Fibroblast of skin of left quadriceps (primary cell): Measurements from ENCODE around the gene IFNAR2.
"Not testable (repeated sequence)": the region's sequence is repeated elsewhere in the genome, so short reads cannot be mapped to it uniquely, and the experiment has no call there.

ENCODE experiments used
- DNase-seq, 2 experiments: peaks; one replicate each; pipeline ENCODE4 v3.0.0-alpha.2; 2013; ENCODE audit warnings: low read depth in 2 of 2

Gene IFNAR2

GRCh38 chr21:33244082-33244778 lies 14.5 kb downstream of the IFNAR2 start:
- no peak for DNase-seq

DNA sequence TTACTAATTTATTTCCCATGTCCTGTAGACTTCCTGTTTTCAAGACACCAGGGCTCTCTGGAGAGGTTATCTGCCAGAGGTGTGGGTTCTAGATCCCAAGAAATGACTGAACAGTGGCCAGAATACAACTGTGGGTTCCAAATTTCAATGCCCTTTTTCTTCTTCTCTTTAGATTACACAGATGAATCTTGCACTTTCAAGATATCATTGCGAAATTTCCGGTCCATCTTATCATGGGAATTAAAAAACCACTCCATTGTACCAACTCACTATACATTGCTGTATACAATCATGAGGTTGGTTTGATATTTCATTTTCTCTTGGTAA lies 15.0 kb downstream of the IFNAR2 start:
- no peak for DNase-seq

DNA sequence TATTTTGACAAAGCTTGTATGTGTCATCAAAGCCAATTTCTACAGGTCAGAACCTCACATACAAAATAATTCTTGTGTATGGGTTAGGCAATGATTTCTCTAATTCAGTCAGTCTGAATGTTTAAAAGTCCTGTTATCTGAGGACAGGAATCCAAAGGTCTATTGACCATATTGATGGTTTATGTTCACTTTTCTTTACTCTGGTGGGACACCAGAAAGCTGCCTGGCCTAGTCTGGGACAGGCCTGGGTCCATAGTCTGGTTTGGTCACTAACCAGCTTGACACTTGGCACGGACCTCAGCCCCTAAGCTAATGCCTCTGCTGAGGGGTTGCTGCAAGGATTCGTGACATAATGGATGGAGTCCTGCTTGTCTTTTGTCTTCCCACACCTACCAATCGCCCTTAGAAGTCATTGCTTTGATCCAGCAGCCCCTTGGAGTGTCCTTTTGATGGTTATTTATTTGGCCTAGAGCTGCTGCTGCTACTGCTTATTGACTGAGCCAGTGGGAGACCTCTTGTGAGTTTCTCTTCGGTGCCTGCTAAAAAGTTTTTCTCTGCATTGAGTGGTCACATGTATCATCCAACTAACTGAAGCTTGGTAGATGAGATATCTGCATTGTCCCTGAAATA lies 15.7 kb downstream of the IFNAR2 start:
- no peak for DNase-seq

DNA sequence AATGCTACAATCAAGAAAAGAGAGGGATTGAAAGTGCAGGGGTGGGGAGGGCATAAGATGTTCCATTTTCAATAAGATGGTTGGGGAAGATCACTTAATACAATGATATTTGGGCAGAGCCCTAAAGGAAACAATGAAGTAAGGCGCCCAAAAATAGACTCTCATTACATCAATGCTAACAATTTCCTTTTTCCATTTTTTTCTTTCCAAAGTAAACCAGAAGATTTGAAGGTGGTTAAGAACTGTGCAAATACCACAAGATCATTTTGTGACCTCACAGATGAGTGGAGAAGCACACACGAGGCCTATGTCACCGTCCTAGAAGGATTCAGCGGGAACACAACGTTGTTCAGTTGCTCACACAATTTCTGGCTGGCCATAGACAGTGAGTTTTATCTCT lies 16.8 kb downstream of the IFNAR2 start:
- no peak for DNase-seq

DNA sequence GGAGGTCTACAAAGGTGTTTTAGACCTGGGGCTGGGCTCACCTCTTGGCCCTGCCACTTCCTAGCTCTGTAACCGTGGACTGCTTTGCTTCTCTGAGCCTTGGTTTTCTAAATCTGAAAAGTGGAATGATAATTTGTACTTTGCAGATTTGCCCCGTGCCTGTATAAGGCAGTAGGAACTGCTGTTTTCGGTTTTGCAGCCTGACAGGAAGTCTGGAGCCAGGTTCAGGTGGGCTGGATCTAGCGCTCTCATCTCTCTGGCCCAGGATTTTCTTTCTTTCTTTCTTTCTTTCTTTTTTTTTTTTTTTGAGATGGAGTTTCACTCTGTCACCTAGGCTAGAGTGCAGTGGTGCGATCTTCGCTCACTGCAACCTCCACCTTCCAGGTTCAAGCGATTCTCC lies 17.2 kb downstream of the IFNAR2 start:
- no peak for DNase-seq

- no peak for DNase-seq
Observed at GRCh38 chr21:33247599-33247998, 17.9 kb downstream of the IFNAR2 start.

DNA sequence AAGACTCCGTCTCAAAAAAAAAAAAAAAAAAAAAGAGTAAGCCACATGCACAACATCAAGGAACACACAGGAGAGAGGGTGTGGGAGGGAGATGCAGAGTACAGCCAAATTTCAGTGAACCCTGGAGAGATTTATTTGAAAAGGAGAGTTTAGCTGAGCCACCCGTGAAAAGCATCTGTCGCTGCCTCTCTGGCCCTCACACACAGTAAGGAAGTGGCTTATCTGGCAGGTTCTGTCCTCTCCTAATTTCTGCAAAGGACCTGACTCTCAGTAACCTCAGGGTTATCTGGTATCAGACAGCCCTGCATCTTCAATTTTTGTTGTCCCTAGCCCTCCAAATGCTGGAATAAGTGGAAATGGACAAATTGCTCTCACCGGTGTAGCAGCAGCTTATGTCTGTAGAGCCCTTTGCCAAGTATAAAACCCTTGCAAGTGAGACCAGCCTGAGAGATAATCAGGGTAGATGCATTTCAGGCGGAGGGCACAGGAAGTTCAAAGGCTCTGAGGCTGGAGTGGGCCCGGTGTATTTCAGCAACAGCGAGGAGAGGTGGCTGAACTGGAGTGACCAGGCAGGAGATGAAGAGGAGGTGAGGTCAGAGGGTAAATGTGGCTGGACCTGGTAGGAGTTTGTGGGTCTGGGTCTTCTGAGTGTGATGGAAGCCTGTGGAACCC lies 19.7 kb downstream of the IFNAR2 start:
- no peak for DNase-seq

DNA sequence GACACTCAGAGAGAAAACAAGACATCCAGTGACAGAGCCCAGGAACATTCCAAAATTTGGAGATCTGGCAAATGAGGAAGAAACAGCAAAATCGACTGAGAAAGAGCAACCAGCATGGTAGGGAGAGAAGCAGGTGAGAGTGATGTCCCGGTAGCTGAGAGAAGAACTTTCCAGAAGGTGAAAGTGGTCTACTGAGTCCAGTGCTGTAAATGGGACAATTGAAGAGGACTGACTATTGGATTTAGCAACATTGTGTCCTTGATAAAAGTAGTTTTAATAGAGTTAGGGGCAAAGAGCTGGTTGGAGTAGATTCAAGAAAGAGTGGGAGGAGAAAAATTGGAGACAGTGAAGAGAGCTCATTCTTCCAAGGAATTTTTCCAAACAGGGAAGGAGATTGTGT lies 21.4 kb downstream of the IFNAR2 start:
- DNase-seq, result no peak

GRCh38 chr21:33253382-33253781 lies 23.6 kb downstream of the IFNAR2 start:
- DNase-seq, result not testable (repeated sequence)

- DNase-seq, result no peak
Observed at GRCh38 chr21:33254766-33255165, 25.0 kb downstream of the IFNAR2 start.

- DNase-seq, result no peak
Observed at GRCh38 chr21:33255404-33255803, 25.7 kb downstream of the IFNAR2 start.

DNA sequence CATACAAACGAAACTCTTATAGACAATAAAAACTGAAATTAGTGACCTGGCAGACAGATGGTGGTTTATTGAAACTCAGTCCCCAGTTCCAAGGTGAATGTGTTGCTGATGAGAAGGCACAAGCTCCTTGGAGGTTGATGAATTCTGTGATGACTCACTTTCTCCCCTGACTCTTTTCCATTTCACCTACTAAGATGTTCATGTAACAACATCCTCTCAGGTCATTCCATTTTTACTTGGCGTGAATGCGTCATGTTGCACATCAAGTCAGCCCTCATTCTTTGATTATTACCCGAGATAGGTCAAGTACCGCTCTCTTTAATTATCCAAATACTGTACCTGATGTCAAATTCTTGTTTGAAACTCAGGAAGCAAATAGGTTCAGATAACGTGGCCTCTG lies 26.3 kb downstream of the IFNAR2 start:
- no peak for DNase-seq

GRCh38 chr21:33257094-33257803 lies 27.5 kb downstream of the IFNAR2 start:
- no peak for DNase-seq

- no peak for DNase-seq
Observed at GRCh38 chr21:33258475-33258874, 28.7 kb downstream of the IFNAR2 start.

DNA sequence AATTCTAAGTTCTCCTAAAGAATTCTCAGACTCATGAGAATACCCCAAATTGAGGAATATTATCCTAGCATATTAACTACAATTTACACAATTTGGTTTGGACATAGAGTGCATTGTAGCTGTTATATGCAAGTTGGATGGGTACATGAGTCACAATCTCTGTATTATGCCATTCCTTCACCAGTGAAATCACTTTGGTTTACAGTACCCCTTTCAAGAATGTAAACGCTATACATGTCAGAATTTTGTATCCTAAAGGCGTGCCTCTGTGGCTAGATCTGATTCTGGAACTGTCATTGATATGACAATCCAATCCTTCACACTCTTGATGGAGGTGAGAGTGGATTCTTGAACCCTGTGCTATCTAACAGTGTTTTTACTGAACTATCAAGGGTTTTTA lies 29.7 kb downstream of the IFNAR2 start:
- no peak for DNase-seq

GRCh38 chr21:33259995-33260394 lies 30.3 kb downstream of the IFNAR2 start:
- DNase-seq, result no peak

GRCh38 chr21:33261635-33262034 lies 31.9 kb downstream of the IFNAR2 start:
- peak; percentile 47 to 53 for DNase-seq

GRCh38 chr21:33262921-33263320 lies 33.2 kb downstream of the IFNAR2 start:
- DNase-seq, result no peak

DNA sequence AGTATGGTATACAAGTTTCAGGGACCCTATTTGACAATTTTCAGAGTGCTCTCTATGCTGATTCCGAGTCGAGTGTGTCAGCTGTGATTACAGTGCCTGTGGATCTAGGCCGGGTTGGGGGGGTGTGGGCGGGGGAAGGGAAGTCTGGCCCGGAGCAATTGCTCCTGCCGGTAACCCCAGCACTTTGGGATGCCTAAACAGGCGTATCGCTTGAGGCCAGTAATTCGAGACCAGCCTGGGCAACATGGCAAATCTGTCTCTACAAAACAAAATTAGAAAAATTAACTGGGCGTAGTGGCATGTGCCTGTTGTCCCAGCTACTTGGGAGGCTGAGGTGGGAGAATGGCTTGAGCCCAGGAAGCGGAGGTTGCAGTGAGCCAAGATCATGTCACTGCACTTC lies 34.8 kb downstream of the IFNAR2 start:
- DNase-seq, result no peak

GRCh38 chr21:33265664-33266049 lies 35.9 kb downstream of the IFNAR2 start:
- DNase-seq, result no peak

- peak in 1 of 2 experiments; percentile 8 for DNase-seq
Observed at GRCh38 chr21:33266050-33266788, 36.5 kb downstream of the IFNAR2 start, which contains the start of gene IL10RB. Gene IL10RB (plus strand): TSS chr21:33266367. CDS start chr21:33266466, 99 bp downstream.

- no peak for DNase-seq
Observed at GRCh38 chr21:33266789-33267135, 37.0 kb downstream of the IFNAR2 start.
